Stomach (tissue), 4 donors: ENCODE data around the gene PTPRT.

Experiments
- EP300 ChIP-seq: sonication (generic); formaldehyde crosslinking; IDR thresholded peaks from one replicate; pipeline ENCODE4 v1.6.1; 2017; ENCODE audit warnings: antibody characterized with exemption
- POLR2A ChIP-seq, 4 donors: fragments of 450-650 bp; IDR thresholded peaks; one replicate each; pipeline ENCODE4 v1.6.1; 2016; ENCODE audit warnings: antibody characterized with exemption in 4 of 4, control low read depth in 2 of 4, mild to moderate bottlenecking in 1 of 4, moderate library complexity in 1 of 4
- TF ChIP-seq, protein P1 (sequence below), 7 experiments: fragments of 450-650 bp in 4 of 7; fragments of 200-600 bp in 3 of 7; sonication (generic) in 3 of 7; IDR thresholded peaks; one replicate each; pipeline ENCODE4 v1.5.1; 2016 to 2019; ENCODE audit warnings: antibody characterized with exemption in 7 of 7, control low read depth in 2 of 7, mild to moderate bottlenecking in 1 of 7

DNA sequence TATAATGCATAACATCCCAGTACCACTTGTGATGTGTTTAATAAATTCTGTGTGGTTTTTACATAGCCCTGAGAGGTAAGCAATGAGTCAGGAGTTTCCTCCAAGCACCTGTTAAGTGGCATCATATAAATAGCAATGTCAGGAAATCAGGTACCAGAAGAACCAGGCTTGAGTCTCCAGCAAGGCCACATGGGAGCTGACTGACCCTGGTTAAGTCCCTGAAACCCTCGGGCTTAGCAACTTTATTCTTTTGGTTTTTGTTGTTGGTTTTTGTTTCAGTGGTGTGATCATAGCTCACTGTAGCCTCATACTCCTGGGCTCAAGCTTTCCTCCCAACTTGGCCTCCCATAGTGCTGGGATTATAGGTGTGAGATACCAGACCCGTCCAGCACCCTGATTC lies 70.0 kb downstream of the PTPRT start:
- TF ChIP-seq POLR2A (IDR thresholded peaks at IDR 0.05) (no peak), EP300 (no peak)
- TF ChIP-seq, protein P1, sequence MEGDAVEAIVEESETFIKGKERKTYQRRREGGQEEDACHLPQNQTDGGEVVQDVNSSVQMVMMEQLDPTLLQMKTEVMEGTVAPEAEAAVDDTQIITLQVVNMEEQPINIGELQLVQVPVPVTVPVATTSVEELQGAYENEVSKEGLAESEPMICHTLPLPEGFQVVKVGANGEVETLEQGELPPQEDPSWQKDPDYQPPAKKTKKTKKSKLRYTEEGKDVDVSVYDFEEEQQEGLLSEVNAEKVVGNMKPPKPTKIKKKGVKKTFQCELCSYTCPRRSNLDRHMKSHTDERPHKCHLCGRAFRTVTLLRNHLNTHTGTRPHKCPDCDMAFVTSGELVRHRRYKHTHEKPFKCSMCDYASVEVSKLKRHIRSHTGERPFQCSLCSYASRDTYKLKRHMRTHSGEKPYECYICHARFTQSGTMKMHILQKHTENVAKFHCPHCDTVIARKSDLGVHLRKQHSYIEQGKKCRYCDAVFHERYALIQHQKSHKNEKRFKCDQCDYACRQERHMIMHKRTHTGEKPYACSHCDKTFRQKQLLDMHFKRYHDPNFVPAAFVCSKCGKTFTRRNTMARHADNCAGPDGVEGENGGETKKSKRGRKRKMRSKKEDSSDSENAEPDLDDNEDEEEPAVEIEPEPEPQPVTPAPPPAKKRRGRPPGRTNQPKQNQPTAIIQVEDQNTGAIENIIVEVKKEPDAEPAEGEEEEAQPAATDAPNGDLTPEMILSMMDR (IDR thresholded peaks at IDR 0.05): no peak
